NCI-H187 (cell line): Measurements from ENCODE around the gene HSPA12A.

Experiments
- DNase-seq, 2 experiments: peaks; one replicate each; lab custom pipeline; 2025; lab: John Stamatoyannopoulos, UW

HSPA12A gene

DNA sequence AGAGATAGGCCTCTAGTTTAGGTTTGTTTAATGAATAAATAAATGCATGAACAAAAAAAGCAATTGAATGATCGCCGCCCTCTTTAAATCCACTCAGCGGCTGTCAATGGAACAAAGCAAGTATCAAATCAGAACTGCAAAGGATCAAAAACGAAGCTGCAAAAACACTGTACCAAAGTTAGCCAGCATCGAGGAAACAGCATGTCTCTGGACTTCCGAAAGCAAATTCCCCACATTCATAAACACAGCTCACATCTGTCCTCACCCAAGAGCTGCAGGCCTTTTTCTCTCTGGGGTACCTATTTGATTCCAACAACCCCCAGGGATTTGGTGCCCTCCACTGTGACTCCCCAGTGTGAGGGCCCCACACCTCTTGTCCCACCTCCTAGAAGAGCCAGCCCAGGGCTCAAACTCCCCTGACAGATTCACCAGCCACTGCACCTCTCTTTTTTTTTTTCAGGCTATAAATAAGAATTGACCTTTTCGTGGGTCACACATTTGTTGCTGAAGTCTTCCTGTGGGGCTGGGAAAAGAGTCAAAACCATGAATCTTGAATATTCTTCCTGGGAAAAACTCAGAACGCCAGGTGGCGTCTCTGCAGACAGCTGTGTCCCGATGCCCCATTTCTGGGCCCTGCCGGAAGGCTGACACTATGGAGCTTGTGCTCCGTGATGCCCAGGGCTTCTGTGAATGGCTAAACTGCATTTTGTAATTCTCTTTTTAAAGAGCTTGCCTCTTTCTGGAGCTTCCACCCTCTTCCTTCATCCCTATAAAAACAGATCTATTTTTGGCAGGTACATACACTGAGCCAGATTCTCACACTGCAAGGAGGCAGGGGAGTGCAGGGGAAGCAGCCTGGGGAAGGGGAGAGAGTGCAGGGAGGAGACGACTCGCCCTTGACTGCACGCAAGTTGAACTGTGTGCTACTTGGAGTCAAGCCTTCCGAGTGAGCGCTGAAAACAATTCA lies 51.7 kb downstream of the HSPA12A start:
- no peak for DNase-seq

GRCh38 chr10:116689744-116690143 lies 52.6 kb downstream of the HSPA12A start:
- DNase-seq, result no peak

DNA sequence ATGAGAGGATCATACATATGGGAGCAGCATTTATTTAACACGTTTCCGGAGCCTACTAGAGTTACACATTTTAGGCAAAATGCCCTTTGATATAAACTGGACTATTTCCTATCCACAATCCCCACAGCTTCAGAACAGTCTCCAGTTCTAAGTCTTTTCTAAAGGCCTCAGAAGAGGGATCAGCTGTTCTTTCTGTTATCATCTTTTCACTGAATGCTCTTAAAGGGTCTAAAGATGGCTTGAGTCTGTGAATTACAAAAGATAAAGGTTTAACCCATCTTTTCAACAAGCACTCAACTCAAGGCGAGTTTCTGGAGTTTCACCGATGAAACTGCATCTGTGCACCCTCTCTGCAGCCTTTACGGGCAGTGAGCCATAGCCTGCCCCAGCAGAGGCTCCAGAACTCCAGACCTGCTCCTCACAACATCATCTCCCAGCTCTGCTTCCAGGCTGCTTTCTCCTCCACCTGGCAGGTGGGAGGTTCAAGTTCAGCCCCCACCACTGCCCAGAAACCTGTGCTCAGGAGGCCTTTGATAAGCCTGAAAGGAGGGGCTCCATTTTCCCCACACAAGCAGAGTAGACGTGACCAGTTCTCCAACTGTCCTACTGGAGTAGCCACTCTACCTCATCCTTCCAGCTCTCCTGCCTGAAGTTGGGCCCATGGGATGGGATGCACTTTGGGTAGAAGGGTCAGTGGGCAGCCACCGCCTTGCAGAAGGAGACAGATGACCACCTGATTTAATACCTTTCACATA lies 53.4 kb downstream of the HSPA12A start:
- DNase-seq, result no peak

DNA sequence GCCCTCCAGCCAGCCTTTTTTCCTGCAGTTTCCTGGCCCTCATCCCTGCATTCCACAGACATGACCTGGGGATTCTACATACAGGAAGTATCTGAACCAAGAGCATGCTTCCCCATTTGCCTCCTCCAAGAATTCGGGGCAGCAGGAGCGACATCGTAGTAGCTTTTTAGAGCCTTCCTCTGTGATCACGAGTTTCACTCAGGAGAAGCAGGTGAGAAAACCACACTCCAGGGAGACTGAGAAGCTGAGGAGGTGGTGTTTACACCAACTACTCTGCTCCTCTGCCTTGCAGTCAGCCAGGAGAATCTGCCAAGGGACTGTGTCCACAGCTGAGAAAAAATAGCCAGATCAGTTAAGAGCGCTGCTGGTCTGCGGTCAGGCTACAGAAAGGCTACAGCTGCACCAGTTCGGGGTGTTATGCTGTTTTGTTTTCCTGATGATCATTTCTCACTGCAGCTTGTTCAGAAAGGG lies 54.1 kb downstream of the HSPA12A start:
- no peak for DNase-seq

DNA sequence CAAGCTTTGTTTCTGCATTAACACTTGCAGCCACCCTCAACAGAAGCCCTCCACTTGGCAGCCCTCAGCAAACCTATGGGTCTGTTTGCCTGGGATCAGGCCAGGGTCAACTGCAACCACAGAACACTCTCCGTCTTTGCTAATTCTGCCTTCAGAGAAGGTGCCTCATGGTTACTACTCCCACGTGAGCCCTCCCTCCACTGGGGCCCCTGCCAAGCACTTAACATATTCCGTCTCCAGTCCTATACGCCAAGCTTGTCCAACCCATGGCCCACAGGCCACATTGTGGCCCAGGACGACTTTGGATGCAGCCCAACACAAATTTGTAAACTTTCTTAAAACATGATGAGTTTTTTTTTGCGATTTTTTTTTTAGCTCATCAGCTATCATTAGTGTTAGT lies 54.7 kb downstream of the HSPA12A start:
- no peak for DNase-seq

GRCh38 chr10:116686632-116687031 lies 55.7 kb downstream of the HSPA12A start:
- DNase-seq, result no peak

- DNase-seq, result no peak
Measured at GRCh38 chr10:116685807-116686206, 56.6 kb downstream of the HSPA12A start.

DNA sequence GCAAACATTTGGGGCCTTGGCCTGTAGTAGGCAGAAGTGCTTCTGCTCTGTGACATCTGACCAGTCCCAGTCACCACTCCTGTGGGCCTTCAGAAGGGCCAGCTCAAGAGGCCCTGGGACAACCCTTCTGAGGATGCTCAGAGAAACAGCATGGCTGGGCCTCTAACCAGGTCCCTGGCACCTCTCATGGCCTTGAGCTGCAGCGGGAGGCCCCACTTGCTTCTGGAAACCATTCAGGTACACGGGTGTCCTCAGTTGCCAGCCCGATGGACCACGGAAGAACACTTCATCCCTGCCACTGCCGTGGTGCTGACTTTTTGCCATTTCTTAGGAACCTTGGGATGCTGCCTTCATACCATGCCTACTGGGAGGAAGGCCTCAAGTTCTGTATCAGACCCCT lies 57.6 kb downstream of the HSPA12A start:
- DNase-seq, result no peak

GRCh38 chr10:116683821-116684220 lies 58.5 kb downstream of the HSPA12A start:
- no peak for DNase-seq

GRCh38 chr10:116683166-116683565 lies 59.2 kb downstream of the HSPA12A start:
- DNase-seq, result no peak

GRCh38 chr10:116679351-116679750 lies 63.0 kb downstream of the HSPA12A start:
- no peak for DNase-seq

GRCh38 chr10:116676633-116677032 lies 65.7 kb downstream of the HSPA12A start:
- DNase-seq, result no peak

- no peak for DNase-seq
Measured at GRCh38 chr10:116676118-116676517, 66.2 kb downstream of the HSPA12A start.

GRCh38 chr10:116674901-116675423 lies 67.4 kb downstream of the HSPA12A start:
- DNase-seq, result no peak

DNA sequence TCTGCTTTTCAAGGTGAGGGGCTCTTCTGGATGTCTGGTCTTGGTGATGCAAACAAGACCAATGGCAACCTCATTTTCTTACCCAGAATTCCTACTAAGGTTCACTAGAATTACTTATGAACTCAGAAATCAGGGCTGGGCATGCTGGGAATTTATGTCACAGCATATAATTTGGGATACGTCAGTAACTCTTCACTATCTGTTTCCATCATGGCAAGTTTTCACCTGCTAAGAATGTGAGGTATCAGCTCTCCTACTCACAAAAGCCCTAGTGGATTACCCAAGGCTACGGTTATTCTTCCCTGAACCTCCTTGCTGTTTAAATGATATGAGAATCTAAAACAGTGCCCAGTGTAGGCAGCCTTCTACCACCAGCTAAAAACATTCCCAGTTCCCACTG lies 68.5 kb downstream of the HSPA12A start:
- no peak for DNase-seq

DNA sequence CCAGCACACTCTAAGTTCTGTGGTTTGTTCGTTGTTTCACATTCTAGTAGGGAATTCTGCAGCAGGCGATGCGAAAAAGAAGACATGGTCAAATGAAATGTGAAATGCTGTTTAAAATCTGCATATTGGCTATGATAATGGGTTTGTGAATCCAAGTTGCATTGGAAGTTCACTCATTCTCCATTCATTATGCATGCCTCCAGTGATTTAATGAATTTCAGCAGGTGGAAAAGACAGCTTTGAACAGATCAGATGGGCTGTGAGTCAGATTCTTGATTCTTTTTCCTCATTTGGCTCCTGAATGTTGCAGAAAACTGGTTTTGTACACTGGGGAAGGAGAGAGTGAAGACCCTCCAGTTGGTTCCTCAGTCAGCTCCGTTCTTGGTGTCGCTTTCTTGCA lies 69.5 kb downstream of the HSPA12A start:
- DNase-seq, result no peak

GRCh38 chr10:116671274-116671926 lies 71.0 kb downstream of the HSPA12A start:
- DNase-seq, result no peak

- DNase-seq, result no peak
Measured at GRCh38 chr10:116670706-116671105, 71.7 kb downstream of the HSPA12A start.

DNA sequence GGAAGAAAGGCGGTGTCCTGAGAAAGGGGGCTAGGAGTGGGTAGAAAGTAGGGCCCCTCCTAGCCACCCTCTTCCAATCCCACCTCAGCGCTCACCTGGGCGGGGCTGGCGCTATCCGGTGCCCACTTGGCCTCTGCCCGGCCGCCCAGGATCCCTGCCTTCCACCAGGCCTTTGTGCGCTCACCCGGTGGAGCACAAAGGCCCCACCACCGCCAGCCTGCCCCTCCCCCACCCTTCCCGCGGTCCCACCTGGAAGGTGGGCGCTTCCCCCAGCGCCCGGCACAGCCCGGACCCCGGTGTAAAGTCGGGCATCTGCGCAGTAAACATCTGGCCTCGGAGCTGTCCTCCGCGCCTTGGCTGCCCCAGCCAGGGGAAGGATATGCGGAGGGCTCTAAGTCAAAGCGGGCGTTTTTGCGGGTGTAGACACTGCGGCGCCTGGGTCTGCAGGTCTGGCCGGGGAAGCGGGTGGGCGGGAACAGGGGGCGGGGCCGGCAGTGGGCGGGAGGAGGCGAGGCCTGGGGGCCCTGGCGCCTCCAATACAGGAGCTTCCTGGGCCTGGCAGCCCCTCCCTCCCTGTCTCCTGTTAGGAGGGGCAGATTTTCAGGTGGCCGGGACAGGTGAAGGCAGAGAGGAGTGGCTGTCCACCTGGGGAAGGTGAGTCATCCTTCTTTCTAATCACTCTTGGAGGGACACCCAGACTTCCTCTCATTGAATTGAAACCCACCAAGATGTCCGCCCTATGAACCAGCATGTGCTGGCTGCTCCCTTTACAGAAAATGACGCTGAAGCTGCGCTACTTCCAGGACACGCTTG lies 72.3 kb downstream of the HSPA12A start:
- no peak for DNase-seq

- no peak for DNase-seq
Measured at GRCh38 chr10:116669080-116669479, 73.3 kb downstream of the HSPA12A start.

GRCh38 chr10:116668446-116668845 lies 73.9 kb downstream of the HSPA12A start:
- no peak for DNase-seq
